GM11168 (cell line): ENCODE measurements around the gene ADGRD1.

Experiments used
- in situ Hi-C: fragments of 300-500 bp; cut with MboI; formaldehyde crosslinking; loops from one replicate; pipeline ENCODE4 v1.12.0; 2022; ENCODE audit warnings: low sequenced_read_pairs; ENCODE audit not compliant: unreplicated experiment

Gene ADGRD1

GRCh38 chr12:131094831-131095805 is 141.4 kb downstream of the ADGRD1 start:
- in situ Hi-C loops = no loop called here

- in situ Hi-C loops = no loop called here
Measured at GRCh38 chr12:131095826-131096680, 142.3 kb downstream of the ADGRD1 start.

GRCh38 chr12:131096681-131097181 is 143.0 kb downstream of the ADGRD1 start:
- in situ Hi-C loops = no loop called here

- in situ Hi-C loops = no loop called here
Measured at GRCh38 chr12:131097202-131098177, 143.8 kb downstream of the ADGRD1 start.

- in situ Hi-C loops = no loop called here
Measured at GRCh38 chr12:131098178-131098981, 144.7 kb downstream of the ADGRD1 start.

GRCh38 chr12:131100031-131100674 is 146.4 kb downstream of the ADGRD1 start:
- in situ Hi-C loops = no loop called here

- in situ Hi-C loops = no loop called here
Measured at GRCh38 chr12:131101006-131101405, 147.3 kb downstream of the ADGRD1 start.

GRCh38 chr12:131101703-131102492 is 148.2 kb downstream of the ADGRD1 start:
- in situ Hi-C loops = no loop called here

- in situ Hi-C loops = no loop called here
Measured at GRCh38 chr12:131102493-131102931, 148.8 kb downstream of the ADGRD1 start.

- in situ Hi-C loops = no loop called here
Measured at GRCh38 chr12:131102991-131103668, 149.4 kb downstream of the ADGRD1 start.

GRCh38 chr12:131103669-131104462 is 150.2 kb downstream of the ADGRD1 start:
- in situ Hi-C loops = no loop called here

- in situ Hi-C loops = no loop called here
Measured at GRCh38 chr12:131104463-131105350, 151.0 kb downstream of the ADGRD1 start.

- in situ Hi-C loops = no loop called here
Measured at GRCh38 chr12:131105351-131105735, 151.6 kb downstream of the ADGRD1 start.

- in situ Hi-C loops = no loop called here
Measured at GRCh38 chr12:131105736-131106348, 152.1 kb downstream of the ADGRD1 start.
